ENCODE data around the gene MAP3K6. TPM values are rescaled to one million over a fixed set of nuclear protein-coding genes. Genes with fewer than 3 reads are reported as not detected.

The MAP3K6 gene
- total RNA-seq, 1 donor from 2014 or later = 149 TPM

GRCh38 chr1:27358038-27358927 is 8.5 kb downstream of the MAP3K6 start:
- no peaks in the 10 kb centered on the region for H3K9me3 ChIP-seq
- H3K4me1 ChIP-seq = peaks cover 14% of the 10 kb centered on the region
- no peak overlapping the region for H3K27ac ChIP-seq
- peaks cover 0 to 92% of the 10 kb centered on the region in 2 donors for H3K36me3 ChIP-seq
- no peak for DNase-seq (ENCODE audit: extremely low spot score in 2 of 2)
- H3K4me3 ChIP-seq = no peak overlapping the region
- intact Hi-C loops (cut with DNase I) = no loop called here
- TF ChIP-seq CTCF (IDR thresholded peaks at IDR 0.05) (no peak), POLR2AphosphoS5 (IDR thresholded peaks at IDR 0.05; ENCODE audit: insufficient read depth in 1 of 2, low read depth in 1 of 2) (no peak), POLR2A (IDR thresholded peaks at IDR 0.05) (no peak)
- H3K27me3 ChIP-seq = no peaks in the 10 kb centered on the region

GRCh38 chr1:27357281-27358037 is 9.3 kb downstream of the MAP3K6 start:
- Histone ChIP-seq H3K27ac (peak overlapping the region; percentile 42), H3K36me3 (peaks cover 0 to 87% of the 10 kb centered on the region in 2 donors), H3K4me1 (peaks cover 12% of the 10 kb centered on the region), H3K27me3 (no peaks in the 10 kb centered on the region), H3K9me3 (no peaks in the 10 kb centered on the region), H3K4me3 (no peak overlapping the region)
- no peak for DNase-seq (ENCODE audit: extremely low spot score in 2 of 2)
- intact Hi-C loops (cut with DNase I) = loop anchor here (2.0 kb wide), 1 partner anchor 37 kb away; no protein-coding TSS in a partner anchor
- TF ChIP-seq CTCF (IDR thresholded peaks at IDR 0.05) (peak; percentile 88 to 96 (median 93)), POLR2A (IDR thresholded peaks at IDR 0.05) (no peak), POLR2AphosphoS5 (IDR thresholded peaks at IDR 0.05; ENCODE audit: insufficient read depth in 1 of 2, low read depth in 1 of 2) (peak in 1 of 2 donors; percentile 38)

- peaks cover 0 to 80% of the 10 kb centered on the region in 2 donors for H3K36me3 ChIP-seq
- H3K27ac ChIP-seq = peak overlapping the region; percentile 42
- intact Hi-C loops (cut with DNase I) = loop anchor here (2.0 kb wide), 1 partner anchor 38 kb away; no protein-coding TSS in a partner anchor
Measured at GRCh38 chr1:27356619-27357280, 10.0 kb downstream of the MAP3K6 start.

GRCh38 chr1:27356277-27356618 is 10.5 kb downstream of the MAP3K6 start:
- Histone ChIP-seq H3K4me1 (peaks cover 12% of the 10 kb centered on the region), H3K27ac (no peak overlapping the region), H3K27me3 (no peaks in the 10 kb centered on the region), H3K4me3 (no peak overlapping the region), H3K36me3 (peaks cover 0 to 75% of the 10 kb centered on the region in 2 donors), H3K9me3 (no peaks in the 10 kb centered on the region)
- no peak for TF ChIP-seq CTCF (IDR thresholded peaks at IDR 0.05)
- no peak for TF ChIP-seq POLR2A (IDR thresholded peaks at IDR 0.05)
- no peak for TF ChIP-seq POLR2AphosphoS5 (IDR thresholded peaks at IDR 0.05; ENCODE audit: insufficient read depth in 1 of 2, low read depth in 1 of 2)
- DNase-seq (ENCODE audit: extremely low spot score in 2 of 2) = no peak
- intact Hi-C loops (cut with DNase I) = loop anchor here (2.0 kb wide), 1 partner anchor 39 kb away; no protein-coding TSS in a partner anchor

More at GRCh38 chr1:27356619-27357280, 10.0 kb downstream of the MAP3K6 start:
- Histone ChIP-seq H3K4me1 (peaks cover 12% of the 10 kb centered on the region), H3K9me3 (no peaks in the 10 kb centered on the region), H3K4me3 (no peak overlapping the region), H3K27me3 (no peaks in the 10 kb centered on the region)
- no peak for TF ChIP-seq POLR2AphosphoS5 (IDR thresholded peaks at IDR 0.05; ENCODE audit: insufficient read depth in 1 of 2, low read depth in 1 of 2)
- TF ChIP-seq CTCF (IDR thresholded peaks at IDR 0.05) = no peak
- no peak for DNase-seq (ENCODE audit: extremely low spot score in 2 of 2)

Measured in vagina (tissue), 2 donors.